Parietal lobe (tissue), 1 donor: Measurements from ENCODE around the gene BTC. TPM values are rescaled to one million over a fixed set of nuclear protein-coding genes. Genes with fewer than 3 reads are reported as not detected.

ENCODE experiments used
- total RNA-seq: library from RNA; depleted of rRNA; stranded (reverse); fragments of >200 nt; gene quantifications from one replicate; pipeline ENCODE4 v1.2.3, GENCODE V29; 2014

Gene BTC
- not detected for total RNA-seq

GRCh38 chr4:74794382-74795010 is at the start of gene BTC:
TSS of gene BTC (minus strand) at chr4:74794523. CDS start at chr4:74794325, 198 bp downstream.

Other genes with a start within 250 kb of the BTC start
- gene PARM1, start 138.6 kb upstream of the BTC start, total RNA-seq: 7.5 TPM